Neutrophil (primary cell): ENCODE measurements around the gene FAM13C.

ENCODE experiments used
- H3K27ac ChIP-seq: fragments of 200-600 bp; sonication (generic); 2 replicates; pipeline ENCODE4 v1.5.1; 2016; ENCODE audit warnings: mild to moderate bottlenecking, moderate library complexity
- H3K27me3 ChIP-seq: fragments of 200-600 bp; sonication (generic); 2 replicates; pipeline ENCODE4 v1.6.0; 2016; ENCODE audit warnings: mild to moderate bottlenecking
- H3K36me3 ChIP-seq: fragments of 200-600 bp; sonication (generic); 2 replicates; pipeline ENCODE4 v1.5.1; 2017
- H3K4me1 ChIP-seq, 2 experiments: fragments of 200-600 bp in 1 of 2; sonication (generic) in 1 of 2; 1 replicate in 1 of 2; 2 replicates in 1 of 2; pipeline versions ENCODE4 v1.5.1 to v1.6.1; 2013 to 2016; ENCODE audit warnings: low read depth in 1 of 2, low read length in 1 of 2, mild to moderate bottlenecking in 1 of 2, moderate library complexity in 1 of 2; ENCODE audit not compliant: control insufficient read depth in 1 of 2, insufficient read depth in 1 of 2
- H3K4me3 ChIP-seq, 2 experiments: fragments of 200-600 bp in 1 of 2; sonication (generic) in 1 of 2; 1 replicate in 1 of 2; 2 replicates in 1 of 2; pipeline ENCODE4 v1.5.1; 2013 to 2016; ENCODE audit warnings: low read depth in 1 of 2, low read length in 1 of 2, mild to moderate bottlenecking in 1 of 2, moderate library complexity in 1 of 2
- H3K9me3 ChIP-seq: fragments of 200-600 bp; sonication (generic); 2 replicates; pipeline ENCODE4 v1.5.1; 2016
- CTCF ChIP-seq: fragments of 200-600 bp; sonication (generic); IDR thresholded peaks from 2 replicates; pipeline ENCODE4 v1.5.1; 2016; ENCODE audit warnings: antibody characterized with exemption

Gene FAM13C

DNA sequence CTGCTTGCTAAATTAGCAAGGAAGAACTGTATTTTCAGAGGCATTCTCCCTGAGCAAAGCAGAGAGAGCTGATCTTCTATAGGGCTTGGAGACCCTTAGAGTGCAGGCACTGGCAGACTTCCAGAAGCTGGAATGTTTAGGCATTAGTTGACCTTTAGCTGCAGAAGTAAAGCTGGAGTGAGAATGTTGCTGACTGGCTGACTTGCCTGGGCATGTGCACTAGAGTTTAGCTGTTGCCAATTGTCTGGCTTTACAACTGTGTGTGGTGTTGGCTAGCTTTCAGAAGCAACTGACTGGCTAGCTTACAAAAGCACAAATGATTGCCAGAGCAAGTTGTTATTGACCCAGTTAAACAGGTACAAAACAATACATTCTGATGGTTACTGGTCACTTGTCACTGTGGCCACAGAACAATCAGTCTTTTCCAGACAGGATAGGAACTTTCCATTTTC lies 25.1 kb downstream of the FAM13C start:
- no peak overlapping the region for H3K27ac ChIP-seq
- H3K4me3 ChIP-seq, result no peak overlapping the region
- H3K9me3 ChIP-seq, result no peaks in the 10 kb centered on the region
- no peaks in the 10 kb centered on the region for H3K36me3 ChIP-seq
- H3K4me1 ChIP-seq, result no peaks in the 10 kb centered on the region
- no peak for TF ChIP-seq CTCF
- no peaks in the 10 kb centered on the region for H3K27me3 ChIP-seq

DNA sequence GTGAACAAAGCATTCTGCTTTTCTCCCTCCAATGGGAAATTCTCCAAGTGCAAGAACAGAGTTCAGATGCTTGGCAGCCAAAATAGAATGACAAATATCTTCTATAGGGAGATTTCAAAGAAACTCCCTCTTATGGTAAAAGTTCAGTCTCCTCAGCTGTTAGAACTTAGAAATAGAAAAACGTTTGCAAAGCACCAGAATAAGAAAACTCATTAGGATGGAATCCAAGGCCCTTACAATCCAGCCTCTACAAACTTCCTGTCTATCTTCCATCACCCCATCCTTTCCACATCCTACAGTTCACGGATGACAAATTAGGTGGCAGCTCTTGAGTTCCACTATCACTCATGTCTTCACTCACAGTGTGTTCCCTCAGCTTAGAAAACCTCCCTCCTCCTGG lies 25.7 kb downstream of the FAM13C start:
- Histone ChIP-seq H3K4me1 (no peaks in the 10 kb centered on the region), H3K27ac (no peak overlapping the region), H3K9me3 (no peaks in the 10 kb centered on the region), H3K27me3 (no peaks in the 10 kb centered on the region), H3K36me3 (no peaks in the 10 kb centered on the region), H3K4me3 (no peak overlapping the region)
- TF ChIP-seq CTCF, result no peak

- Histone ChIP-seq H3K4me3 (no peak overlapping the region), H3K4me1 (no peaks in the 10 kb centered on the region), H3K36me3 (no peaks in the 10 kb centered on the region), H3K27ac (no peak overlapping the region), H3K27me3 (no peaks in the 10 kb centered on the region), H3K9me3 (no peaks in the 10 kb centered on the region)
- no peak for TF ChIP-seq CTCF
Measured at GRCh38 chr10:59335497-59335896, 26.9 kb downstream of the FAM13C start.

- Histone ChIP-seq H3K27ac (no peak overlapping the region), H3K9me3 (no peaks in the 10 kb centered on the region), H3K4me3 (no peak overlapping the region), H3K27me3 (no peaks in the 10 kb centered on the region), H3K36me3 (no peaks in the 10 kb centered on the region), H3K4me1 (no peaks in the 10 kb centered on the region)
- TF ChIP-seq CTCF, result no peak
Measured at GRCh38 chr10:59333701-59334100, 28.6 kb downstream of the FAM13C start.

DNA sequence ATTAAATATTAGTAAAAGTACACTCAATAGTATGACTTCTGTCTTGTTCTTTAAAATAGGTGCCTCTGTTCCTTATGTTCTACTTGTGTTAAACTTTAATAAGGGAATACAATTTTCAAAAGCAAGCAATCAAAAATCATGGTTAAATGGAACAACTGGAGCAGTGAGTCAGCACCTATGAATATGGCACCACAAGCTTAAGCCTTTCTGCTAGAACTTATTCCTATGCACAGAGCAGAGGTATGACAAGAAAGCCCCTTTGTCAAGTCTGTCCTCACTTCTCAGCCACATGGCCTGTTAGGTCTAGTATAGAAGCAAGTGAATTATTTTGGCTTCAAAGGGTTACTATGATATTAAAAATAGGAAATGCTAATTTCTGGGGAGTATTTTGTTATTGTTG lies 29.8 kb downstream of the FAM13C start:
- H3K9me3 ChIP-seq, result no peaks in the 10 kb centered on the region
- no peak for TF ChIP-seq CTCF
- no peaks in the 10 kb centered on the region for H3K36me3 ChIP-seq
- no peaks in the 10 kb centered on the region for H3K4me1 ChIP-seq
- H3K4me3 ChIP-seq, result no peak overlapping the region
- no peaks in the 10 kb centered on the region for H3K27me3 ChIP-seq
- no peak overlapping the region for H3K27ac ChIP-seq

DNA sequence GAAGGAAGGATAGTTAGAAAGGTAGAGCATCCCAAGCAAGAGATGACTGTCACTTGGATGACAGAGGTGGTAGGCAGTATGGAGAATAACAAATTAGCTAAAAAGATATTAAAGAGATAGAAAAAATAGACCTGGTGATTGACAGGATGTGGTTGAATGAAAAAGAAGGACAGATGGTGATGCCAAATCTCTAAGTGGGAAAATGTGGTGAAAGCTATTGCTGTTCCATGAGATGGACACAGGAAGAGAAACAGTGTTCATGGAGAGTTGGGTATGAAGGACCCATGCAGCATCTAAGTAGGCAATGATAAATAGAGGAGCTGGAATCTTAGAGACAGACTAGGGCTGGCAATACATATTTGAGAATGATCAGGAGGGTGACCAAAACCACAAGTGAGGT lies 30.7 kb downstream of the FAM13C start:
- H3K9me3 ChIP-seq, result no peaks in the 10 kb centered on the region
- H3K36me3 ChIP-seq, result no peaks in the 10 kb centered on the region
- no peaks in the 10 kb centered on the region for H3K4me1 ChIP-seq
- H3K4me3 ChIP-seq, result no peak overlapping the region
- H3K27me3 ChIP-seq, result no peaks in the 10 kb centered on the region
- no peak overlapping the region for H3K27ac ChIP-seq
- no peak for TF ChIP-seq CTCF
